ENCODE data around the gene DENND1A. TPM values are rescaled to one million over a fixed set of nuclear protein-coding genes. Genes with fewer than 3 reads are reported as not detected.

Gene DENND1A
- total and polyA plus RNA-seq, 2 experiments from 2014 or later = 13.1 to 28.7 TPM

- H3K4me2 ChIP-seq = no peak overlapping the region
- peaks cover 6% of the 10 kb centered on the region; the same call in 1 of the 2 replicates for H3K9me2 ChIP-seq (ENCODE audit: insufficient read depth)
- no peaks in the 10 kb centered on the region for H3K27me3 ChIP-seq (ENCODE audit: insufficient read depth)
- Mint-ChIP-seq H3K27ac (no peak overlapping the region), H3K36me3 (ENCODE audit: low read depth) (peaks cover 26% of the 10 kb centered on the region), H3K4me1 (peaks cover 22% of the 10 kb centered on the region), H3K27me3 (ENCODE audit: insufficient read depth, low read depth, poor library complexity) (peaks cover 3% of the 10 kb centered on the region), H3K4me3 (no peak overlapping the region), H3K9me3 (peaks cover 14% of the 10 kb centered on the region)
- H3K36me3 ChIP-seq (ENCODE audit: insufficient read depth) = no peaks in the 10 kb centered on the region
- no peak overlapping the region for H3K27ac ChIP-seq (ENCODE audit: low read depth)
- no peak overlapping the region for H2AFZ ChIP-seq
- no peaks in the 10 kb centered on the region for H3F3A ChIP-seq (replicated peaks; ENCODE audit: low read depth)
- TF ChIP-seq, protein P1, sequence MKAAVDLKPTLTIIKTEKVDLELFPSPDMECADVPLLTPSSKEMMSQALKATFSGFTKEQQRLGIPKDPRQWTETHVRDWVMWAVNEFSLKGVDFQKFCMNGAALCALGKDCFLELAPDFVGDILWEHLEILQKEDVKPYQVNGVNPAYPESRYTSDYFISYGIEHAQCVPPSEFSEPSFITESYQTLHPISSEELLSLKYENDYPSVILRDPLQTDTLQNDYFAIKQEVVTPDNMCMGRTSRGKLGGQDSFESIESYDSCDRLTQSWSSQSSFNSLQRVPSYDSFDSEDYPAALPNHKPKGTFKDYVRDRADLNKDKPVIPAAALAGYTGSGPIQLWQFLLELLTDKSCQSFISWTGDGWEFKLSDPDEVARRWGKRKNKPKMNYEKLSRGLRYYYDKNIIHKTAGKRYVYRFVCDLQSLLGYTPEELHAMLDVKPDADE (IDR thresholded peaks at IDR 0.05) = no peak
- TF ChIP-seq ZNF114 (CRISPR knock-in tag; IDR thresholded peaks at IDR 0.05) (no peak), POLR2AphosphoS5 (IDR thresholded peaks at IDR 0.05; ENCODE audit: low read depth) (no peak), JUNB (IDR thresholded peaks at IDR 0.05; ENCODE audit: unreplicated experiment) (no peak), ZNF462 (CRISPR knock-in tag; IDR thresholded peaks at IDR 0.05) (no peak), CTCF (conservative IDR thresholded peaks at IDR 0.05; ENCODE audit: low read depth in 2 of 2) (no peak), EZH2phosphoT487 (IDR thresholded peaks at IDR 0.05; ENCODE audit: unreplicated experiment) (no peak), REST (IDR thresholded peaks at IDR 0.05; ENCODE audit: unreplicated experiment) (no peak), ZNF331 (CRISPR knock-in tag; IDR thresholded peaks at IDR 0.05; ENCODE audit: low read depth) (no peak), EZH2 (IDR thresholded peaks at IDR 0.05; ENCODE audit: low read depth, unreplicated experiment) (no peak), STAT1 (IDR thresholded peaks at IDR 0.05; ENCODE audit: unreplicated experiment) (no peak), NANOG (IDR thresholded peaks at IDR 0.05; ENCODE audit: borderline replicate concordance) (no peak), CREB1 (CRISPR knock-in tag; IDR thresholded peaks at IDR 0.05; ENCODE audit: low read depth) (no peak)
- H3K4me3 ChIP-seq = no peak overlapping the region
- DNase-seq (ENCODE audit: low spot score) (no peak), ATAC-seq (no peak)
- peaks cover 69% of the 10 kb centered on the region for H3K79me2 ChIP-seq (replicated peaks; ENCODE audit: insufficient read depth)
- H3K4me1 ChIP-seq (ENCODE audit: insufficient read depth) = peaks cover 24% of the 10 kb centered on the region
- H4K20me1 ChIP-seq (replicated peaks; ENCODE audit: insufficient read depth) = peaks cover 4% of the 10 kb centered on the region; the same call in 1 of the 2 replicates
Observed at GRCh38 chr9:123887837-123888236, 42.1 kb downstream of the DENND1A start.
